GM12891 (cell line): ENCODE results near the gene EGFL7.

Source experiments
- PAX5 ChIP-seq: IDR thresholded peaks from 2 replicates; pipeline ENCODE4 v1.6.1; 2011; ENCODE audit warnings: low read length, moderate library complexity, mild to moderate bottlenecking; ENCODE audit not compliant: insufficient read depth, severe bottlenecking
- POLR2A ChIP-seq: IDR thresholded peaks from 2 replicates; pipeline ENCODE4 v1.6.1; 2011; ENCODE audit warnings: low read depth, low read length, control low read depth
- POLR2AphosphoS5 ChIP-seq: IDR thresholded peaks from 2 replicates; pipeline ENCODE4 v1.6.1; 2011; ENCODE audit warnings: low read depth, low read length, control low read depth
- POU2F2 ChIP-seq: IDR thresholded peaks from 2 replicates; pipeline ENCODE4 v1.6.1; 2011; ENCODE audit warnings: low read depth, mild to moderate bottlenecking, control low read depth, low read length, moderate library complexity
- TAF1 ChIP-seq: IDR thresholded peaks from 2 replicates; pipeline ENCODE4 v1.6.1; 2011; ENCODE audit warnings: low read depth, low read length, control low read depth

DNA sequence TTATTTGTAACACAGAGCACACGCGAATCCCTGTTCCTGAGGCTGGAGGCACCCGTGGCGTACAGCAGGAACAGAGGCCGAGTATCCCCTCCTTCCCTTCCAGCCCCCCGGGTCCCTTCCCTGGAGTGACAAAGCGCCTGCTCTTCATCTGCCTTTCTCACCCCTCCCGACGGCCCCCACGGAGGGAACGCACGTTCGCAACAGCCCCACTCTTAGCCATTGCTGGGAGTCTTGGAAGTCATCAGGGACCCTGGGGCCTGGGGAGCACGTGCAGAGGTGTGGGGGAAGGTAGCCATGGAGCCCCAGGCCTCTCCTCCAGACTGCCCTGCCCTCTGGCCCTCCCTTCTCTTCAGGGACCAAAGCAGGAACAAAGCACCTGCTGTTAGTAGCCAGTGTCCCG, 22.1 kb downstream of the EGFL7 start:
- no peak for TF ChIP-seq POLR2AphosphoS5
- no peak for TF ChIP-seq POLR2A
- TF ChIP-seq TAF1: no peak
- no peak for TF ChIP-seq POU2F2
- no peak for TF ChIP-seq PAX5
